Fibroblast of lung (primary cell): ENCODE data around the gene PPP1R15B. TPM values are rescaled to one million over a fixed set of nuclear protein-coding genes. Genes with fewer than 3 reads are reported as not detected.

Experiments
- DNase-seq, 2 donors: peaks; one replicate each; pipeline versions ENCODE4 v3.0.0 to v3.0.0-alpha.2; 2010; ENCODE audit warnings: low read depth in 2 of 2
- H2AFZ ChIP-seq: 2 replicates; pipeline ENCODE4 v1.5.1; 2012; ENCODE audit warnings: low read length, control low read depth, inconsistent platforms
- H3K27ac ChIP-seq: 2 replicates; pipeline ENCODE4 v1.5.1; 2011; ENCODE audit warnings: low read length, control low read depth; ENCODE audit not compliant: insufficient read depth
- H3K27me3 ChIP-seq: 2 replicates; pipeline ENCODE4 v1.5.1; 2011; ENCODE audit warnings: mild to moderate bottlenecking, low read length; ENCODE audit not compliant: control insufficient read depth, insufficient read depth
- H3K36me3 ChIP-seq: 2 replicates; pipeline ENCODE4 v1.5.1; 2011; ENCODE audit warnings: low read length; ENCODE audit not compliant: control insufficient read depth, insufficient read depth
- H3K4me1 ChIP-seq: 2 replicates; pipeline ENCODE4 v1.5.1; 2011; ENCODE audit warnings: low read length; ENCODE audit not compliant: control insufficient read depth, insufficient read depth; ENCODE audit errors: extremely low read depth
- H3K4me2 ChIP-seq: 2 replicates; pipeline ENCODE4 v1.5.1; 2011; ENCODE audit warnings: low read length, control low read depth; ENCODE audit not compliant: insufficient read depth; ENCODE audit errors: extremely low read depth
- H3K4me3 ChIP-seq, 4 experiments: fragments of 200-600 bp in 1 of 4; sonication (generic) in 1 of 4; replicated peaks in 1 of 4; 2 replicates each; pipeline ENCODE4 v1.5.1; 2011 to 2016; ENCODE audit warnings: low read length in 4 of 4, low read depth in 3 of 4, mild to moderate bottlenecking in 3 of 4, control low read depth in 2 of 4, inconsistent platforms in 1 of 4, mixed read lengths in 1 of 4; ENCODE audit not compliant: insufficient read depth in 1 of 4; ENCODE audit errors: control extremely low read depth in 1 of 4
- H3K79me2 ChIP-seq: 2 replicates; pipeline ENCODE4 v1.5.1; 2012; ENCODE audit warnings: mild to moderate bottlenecking, low read length, inconsistent platforms; ENCODE audit not compliant: control insufficient read depth, insufficient read depth
- H3K9ac ChIP-seq: 2 replicates; pipeline ENCODE4 v1.5.1; 2011; ENCODE audit warnings: mild to moderate bottlenecking, low read length, control low read depth; ENCODE audit not compliant: insufficient read depth
- H3K9me3 ChIP-seq: 2 replicates; pipeline ENCODE4 v1.5.1; 2012; ENCODE audit warnings: low read depth, low read length; ENCODE audit not compliant: control insufficient read depth, insufficient read depth
- H4K20me1 ChIP-seq: 2 replicates; pipeline ENCODE4 v1.5.1; 2011; ENCODE audit warnings: low read length; ENCODE audit not compliant: control insufficient read depth, insufficient read depth; ENCODE audit errors: extremely low read depth
- CTCF ChIP-seq, 2 donors: IDR thresholded peaks in 1 of 2; conservative IDR thresholded peaks in 1 of 2; 1 replicate in 1 of 2; 2 replicates in 1 of 2; pipeline ENCODE4 v1.5.1; 2011 to 2012; ENCODE audit warnings: low read length in 2 of 2, control low read depth in 1 of 2, inconsistent platforms in 1 of 2, low read depth in 1 of 2, mild to moderate bottlenecking in 1 of 2
- EZH2 ChIP-seq: IDR thresholded peaks from 2 replicates; pipeline ENCODE4 v1.5.1; 2012; ENCODE audit warnings: low read length, control low read depth, mild to moderate bottlenecking; ENCODE audit errors: missing control alignments
- polyA plus RNA-seq, 2 donors: library from polyadenylated mRNA; depleted of rRNA in 1 of 2; stranded (reverse) in 1 of 2; unstranded in 1 of 2; fragments of >200 nt; gene quantifications; 2 replicates each; pipeline ENCODE4 v1.2.1, GENCODE V29; 2011 to 2012; ENCODE audit warnings: missing spikeins in 1 of 2
- total RNA-seq: library from RNA; depleted of rRNA; stranded (reverse); fragments of >200 nt; gene quantifications from 2 replicates; pipeline ENCODE4 v1.2.1, GENCODE V29; 2014

PPP1R15B gene
- total and polyA plus RNA-seq, 2 donors (not counting 1 experiment from before 2014, with no cell fraction given): 22.4 to 27.7 TPM

DNA sequence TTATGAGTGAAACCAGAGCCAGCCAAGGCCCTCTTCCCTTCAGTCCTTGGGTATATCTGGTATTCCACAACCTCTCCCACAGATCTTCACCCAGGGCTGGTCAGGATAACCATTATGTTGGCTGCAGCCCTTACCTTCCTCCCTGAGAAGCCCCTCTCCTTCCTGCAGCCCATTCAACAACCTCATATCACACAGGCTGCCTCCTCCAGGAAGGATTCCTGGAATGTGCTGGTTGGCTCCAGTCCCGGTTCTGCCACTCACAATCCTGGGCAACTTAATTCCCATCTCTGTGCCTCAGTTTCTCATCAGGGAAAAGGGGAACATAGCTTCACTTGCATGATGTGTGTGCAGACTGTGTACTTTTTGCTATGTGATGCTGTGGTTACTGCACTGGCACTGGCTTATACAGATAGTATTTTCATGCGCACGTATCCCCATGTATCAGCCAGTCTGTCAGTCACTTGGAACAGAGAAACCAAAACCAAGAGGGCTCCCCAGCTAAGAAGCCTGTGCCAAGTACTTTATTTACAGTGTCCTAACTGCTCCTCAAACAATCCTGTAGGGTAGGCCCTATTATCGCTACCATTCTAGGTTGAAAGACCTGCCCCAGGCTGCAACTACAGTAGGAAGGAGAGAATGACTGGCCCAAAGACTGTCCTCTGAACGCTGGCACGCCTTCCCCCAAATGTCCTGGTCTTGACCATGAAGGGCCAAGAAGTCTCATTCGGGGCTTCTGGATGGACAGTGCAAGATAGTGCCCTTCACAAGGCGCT lies 39.9 kb upstream of the PPP1R15B start:
- H3K4me2 ChIP-seq: no peak overlapping the region
- no peaks in the 10 kb centered on the region for H3K79me2 ChIP-seq
- H3K27ac ChIP-seq: no peak overlapping the region
- H3K4me3 ChIP-seq: no peak overlapping the region
- no peak for DNase-seq
- no peaks in the 10 kb centered on the region for H3K4me1 ChIP-seq
- H3K9ac ChIP-seq: no peak overlapping the region
- no peaks in the 10 kb centered on the region for H3K9me3 ChIP-seq
- peaks cover 4% of the 10 kb centered on the region for H3K27me3 ChIP-seq
- no peak overlapping the region for H2AFZ ChIP-seq
- H4K20me1 ChIP-seq: no peaks in the 10 kb centered on the region
- TF ChIP-seq CTCF (conservative IDR thresholded peaks at IDR 0.05 in 1 of 2, IDR thresholded peaks at IDR 0.05 in 1 of 2; ENCODE audit: low read depth in 1 of 2, low read length in 2 of 2) (no peak), EZH2 (no peak)
- H3K36me3 ChIP-seq: no peaks in the 10 kb centered on the region

DNA sequence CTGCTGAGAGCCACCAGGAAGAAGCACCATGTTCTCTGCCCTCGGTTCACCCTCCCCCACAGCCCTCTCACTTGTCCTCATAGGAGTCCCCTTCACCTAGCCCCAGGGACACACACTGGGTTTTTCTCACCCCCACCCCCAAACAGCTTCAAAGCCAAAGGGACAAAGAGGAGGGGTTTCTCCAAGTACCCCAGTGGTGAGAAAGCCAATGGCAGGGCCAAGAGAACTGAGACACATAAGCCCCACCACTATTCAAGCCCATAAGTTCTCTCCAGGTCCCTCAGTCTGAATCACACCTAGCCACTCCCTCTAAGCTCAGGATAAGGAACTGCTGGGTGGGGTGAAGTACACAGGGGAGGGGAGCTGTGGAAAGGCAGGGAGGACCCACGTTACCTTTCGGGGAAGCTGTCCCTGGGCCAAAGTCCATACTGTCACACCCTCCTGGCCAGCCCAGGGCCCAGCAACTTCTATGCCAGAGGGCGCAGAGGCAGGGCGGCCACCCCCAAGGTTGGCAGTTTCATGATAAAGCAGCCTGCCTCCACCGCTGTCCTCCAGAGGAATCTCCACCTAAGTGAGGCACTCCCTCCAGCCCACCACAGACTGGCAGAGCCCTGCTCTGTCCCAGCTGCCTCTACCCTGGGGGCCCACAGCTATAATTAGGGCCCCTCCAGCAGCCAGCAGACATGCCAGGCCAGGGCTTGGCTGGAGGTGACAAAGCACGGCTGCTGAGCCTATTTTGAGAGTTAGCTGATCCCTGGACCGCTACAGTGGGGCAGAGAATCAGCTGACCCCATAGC lies 39.0 kb upstream of the PPP1R15B start:
- H3K4me3 ChIP-seq: no peak overlapping the region

GRCh38 chr1:204449678-204450280 lies 38.2 kb upstream of the PPP1R15B start:
- Histone ChIP-seq H3K27ac (no peak overlapping the region), H3K27me3 (no peaks in the 10 kb centered on the region), H3K4me3 (no peak overlapping the region), H3K9ac (no peak overlapping the region), H3K36me3 (no peaks in the 10 kb centered on the region), H3K4me1 (no peaks in the 10 kb centered on the region), H3K79me2 (no peaks in the 10 kb centered on the region), H3K9me3 (no peaks in the 10 kb centered on the region), H3K4me2 (no peak overlapping the region), H2AFZ (no peak overlapping the region), H4K20me1 (no peaks in the 10 kb centered on the region)
- no peak for DNase-seq
- no peak for TF ChIP-seq EZH2

More for the DNA sequence above, 39.0 kb upstream of the PPP1R15B start:
- Histone ChIP-seq H3K27ac (no peak overlapping the region), H3K4me2 (no peak overlapping the region), H3K4me1 (no peaks in the 10 kb centered on the region), H2AFZ (no peak overlapping the region), H3K9ac (no peak overlapping the region), H3K27me3 (peaks cover 1% of the 10 kb centered on the region), H3K9me3 (no peaks in the 10 kb centered on the region), H3K79me2 (no peaks in the 10 kb centered on the region), H4K20me1 (no peaks in the 10 kb centered on the region), H3K36me3 (no peaks in the 10 kb centered on the region)
- DNase-seq: no peak
- TF ChIP-seq EZH2: no peak
